Neural progenitor cell (in vitro differentiated cells): ENCODE measurements around the gene PRKAG3. TPM values are rescaled to one million over a fixed set of nuclear protein-coding genes. Genes with fewer than 3 reads are reported as not detected.

Source experiments
- DNase-seq: peaks from one replicate; pipeline ENCODE4 v3.0.0-alpha.2; 2016; ENCODE audit warnings: low spot score
- H2AFZ ChIP-seq: fragments of 200-600 bp; sonication (generic); replicated peaks from 2 replicates; pipeline ENCODE4 v1.6.1; 2016; ENCODE audit warnings: antibody characterized with exemption
- H3F3A ChIP-seq: fragments of 200-600 bp; sonication (generic); 2 replicates; pipeline ENCODE4 v1.6.1; 2016; ENCODE audit warnings: antibody characterized with exemption, low read depth
- H3K27ac ChIP-seq: fragments of 200-600 bp; sonication (generic); 2 replicates; pipeline ENCODE4 v1.5.1; 2016; ENCODE audit warnings: mild to moderate bottlenecking
- H3K27me3 ChIP-seq: fragments of 200-600 bp; sonication (generic); 2 replicates; pipeline ENCODE4 v1.6.1; 2016; ENCODE audit warnings: mild to moderate bottlenecking, moderate library complexity
- H3K36me3 ChIP-seq: fragments of 200-600 bp; sonication (generic); 2 replicates; pipeline ENCODE4 v1.5.1; 2016
- H3K4me1 ChIP-seq: fragments of 200-600 bp; sonication (generic); 2 replicates; pipeline ENCODE4 v1.6.1; 2016; ENCODE audit warnings: mixed run types
- H3K4me2 ChIP-seq: fragments of 200-600 bp; sonication (generic); 2 replicates; pipeline ENCODE4 v1.6.1; 2016
- H3K4me3 ChIP-seq: fragments of 200-600 bp; sonication (generic); 2 replicates; pipeline ENCODE4 v1.5.1; 2016
- H3K79me2 ChIP-seq: fragments of 200-600 bp; sonication (generic); 2 replicates; pipeline ENCODE4 v1.6.1; 2016; ENCODE audit warnings: low read depth
- H3K9ac ChIP-seq: fragments of 200-600 bp; sonication (generic); 2 replicates; pipeline ENCODE4 v1.6.1; 2016
- H3K9me3 ChIP-seq: fragments of 200-600 bp; sonication (generic); 2 replicates; pipeline ENCODE4 v1.5.1; 2016; ENCODE audit warnings: low read depth
- H4K20me1 ChIP-seq: fragments of 200-600 bp; sonication (generic); 2 replicates; pipeline ENCODE4 v1.6.1; 2016; ENCODE audit warnings: low read depth
- H3K27ac Mint-ChIP-seq: 3 replicates; pipeline ENCODE4 v1.8.0; 2021; ENCODE audit warnings: mixed read lengths
- H3K27me3 Mint-ChIP-seq: 2 replicates; pipeline ENCODE4 v1.8.0; 2022; ENCODE audit warnings: low read depth, mild to moderate bottlenecking, inconsistent platforms, moderate library complexity, mixed read lengths; ENCODE audit not compliant: insufficient read depth
- H3K36me3 Mint-ChIP-seq: 3 replicates; pipeline ENCODE4 v1.8.0; 2021; ENCODE audit warnings: mixed read lengths
- H3K4me1 Mint-ChIP-seq: 3 replicates; pipeline ENCODE4 v1.8.0; 2021; ENCODE audit warnings: mixed read lengths
- H3K4me3 Mint-ChIP-seq: 3 replicates; pipeline ENCODE4 v1.8.0; 2021; ENCODE audit warnings: mild to moderate bottlenecking, moderate library complexity, mixed read lengths
- H3K9me3 Mint-ChIP-seq: 3 replicates; pipeline ENCODE4 v1.8.0; 2020; ENCODE audit warnings: mixed read lengths
- EZH2 ChIP-seq: fragments of 200-600 bp; sonication (generic); IDR thresholded peaks from 2 replicates; pipeline ENCODE4 v1.6.1; 2017; ENCODE audit warnings: antibody characterized with exemption, mild to moderate bottlenecking, moderate library complexity
- EZH2phosphoT487 ChIP-seq: fragments of 200-600 bp; sonication (generic); IDR thresholded peaks from 2 replicates; pipeline ENCODE4 v1.6.1; 2017; ENCODE audit warnings: antibody characterized with exemption
- total RNA-seq: library from RNA; depleted of rRNA; stranded (reverse); fragments of >200 nt; gene quantifications from 2 replicates; pipeline ENCODE4 v1.2.3, GENCODE V29; 2015; ENCODE audit warnings: low replicate concordance
- TF ChIP-seq, protein P1 (sequence below): fragments of 200-600 bp; sonication (generic); IDR thresholded peaks from 2 replicates; pipeline ENCODE4 v1.5.1; 2017; ENCODE audit warnings: antibody characterized with exemption, mild to moderate bottlenecking

Gene PRKAG3
- total RNA-seq, 1 donor from 2014 or later, result not detected

DNA sequence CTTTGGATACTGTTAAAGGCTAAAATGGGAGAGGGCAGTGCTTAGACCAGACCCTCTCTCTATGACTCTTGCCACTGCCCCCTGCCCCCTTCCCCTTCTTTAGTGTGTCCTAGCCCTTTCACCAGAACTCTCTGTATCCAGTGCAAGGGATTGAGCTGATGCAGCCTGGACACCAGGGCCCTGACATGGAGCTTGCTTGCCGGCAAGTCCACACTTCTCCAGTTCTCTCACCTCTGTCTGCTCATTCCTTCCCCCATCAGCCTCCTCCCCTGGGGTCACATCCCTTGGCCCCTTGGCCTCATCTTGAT, 26.5 kb upstream of the PRKAG3 start:
- peaks cover 86% of the 10 kb centered on the region for H3K27me3 Mint-ChIP-seq
- Histone ChIP-seq H2AFZ (no peak overlapping the region), H3K27ac (no peak overlapping the region), H3K9ac (no peak overlapping the region), H3K79me2 (no peaks in the 10 kb centered on the region), H3K4me2 (no peak overlapping the region), H3K9me3 (no peaks in the 10 kb centered on the region), H3F3A (peaks cover 28% of the 10 kb centered on the region), H3K36me3 (no peaks in the 10 kb centered on the region), H3K27me3 (peaks cover 100% of the 10 kb centered on the region), H3K4me3 (no peak overlapping the region), H3K4me1 (peaks cover 23% of the 10 kb centered on the region), H4K20me1 (peaks cover 35% of the 10 kb centered on the region)
- H3K36me3 Mint-ChIP-seq, result no peaks in the 10 kb centered on the region
- H3K4me1 Mint-ChIP-seq, result peaks cover 18% of the 10 kb centered on the region
- no peak overlapping the region for H3K4me3 Mint-ChIP-seq
- no peak for DNase-seq
- TF ChIP-seq EZH2phosphoT487 (no peak), EZH2 (no peak)
- TF ChIP-seq, protein P1, sequence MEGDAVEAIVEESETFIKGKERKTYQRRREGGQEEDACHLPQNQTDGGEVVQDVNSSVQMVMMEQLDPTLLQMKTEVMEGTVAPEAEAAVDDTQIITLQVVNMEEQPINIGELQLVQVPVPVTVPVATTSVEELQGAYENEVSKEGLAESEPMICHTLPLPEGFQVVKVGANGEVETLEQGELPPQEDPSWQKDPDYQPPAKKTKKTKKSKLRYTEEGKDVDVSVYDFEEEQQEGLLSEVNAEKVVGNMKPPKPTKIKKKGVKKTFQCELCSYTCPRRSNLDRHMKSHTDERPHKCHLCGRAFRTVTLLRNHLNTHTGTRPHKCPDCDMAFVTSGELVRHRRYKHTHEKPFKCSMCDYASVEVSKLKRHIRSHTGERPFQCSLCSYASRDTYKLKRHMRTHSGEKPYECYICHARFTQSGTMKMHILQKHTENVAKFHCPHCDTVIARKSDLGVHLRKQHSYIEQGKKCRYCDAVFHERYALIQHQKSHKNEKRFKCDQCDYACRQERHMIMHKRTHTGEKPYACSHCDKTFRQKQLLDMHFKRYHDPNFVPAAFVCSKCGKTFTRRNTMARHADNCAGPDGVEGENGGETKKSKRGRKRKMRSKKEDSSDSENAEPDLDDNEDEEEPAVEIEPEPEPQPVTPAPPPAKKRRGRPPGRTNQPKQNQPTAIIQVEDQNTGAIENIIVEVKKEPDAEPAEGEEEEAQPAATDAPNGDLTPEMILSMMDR, result no peak
- no peak overlapping the region for H3K27ac Mint-ChIP-seq
- no peaks in the 10 kb centered on the region for H3K9me3 Mint-ChIP-seq

DNA sequence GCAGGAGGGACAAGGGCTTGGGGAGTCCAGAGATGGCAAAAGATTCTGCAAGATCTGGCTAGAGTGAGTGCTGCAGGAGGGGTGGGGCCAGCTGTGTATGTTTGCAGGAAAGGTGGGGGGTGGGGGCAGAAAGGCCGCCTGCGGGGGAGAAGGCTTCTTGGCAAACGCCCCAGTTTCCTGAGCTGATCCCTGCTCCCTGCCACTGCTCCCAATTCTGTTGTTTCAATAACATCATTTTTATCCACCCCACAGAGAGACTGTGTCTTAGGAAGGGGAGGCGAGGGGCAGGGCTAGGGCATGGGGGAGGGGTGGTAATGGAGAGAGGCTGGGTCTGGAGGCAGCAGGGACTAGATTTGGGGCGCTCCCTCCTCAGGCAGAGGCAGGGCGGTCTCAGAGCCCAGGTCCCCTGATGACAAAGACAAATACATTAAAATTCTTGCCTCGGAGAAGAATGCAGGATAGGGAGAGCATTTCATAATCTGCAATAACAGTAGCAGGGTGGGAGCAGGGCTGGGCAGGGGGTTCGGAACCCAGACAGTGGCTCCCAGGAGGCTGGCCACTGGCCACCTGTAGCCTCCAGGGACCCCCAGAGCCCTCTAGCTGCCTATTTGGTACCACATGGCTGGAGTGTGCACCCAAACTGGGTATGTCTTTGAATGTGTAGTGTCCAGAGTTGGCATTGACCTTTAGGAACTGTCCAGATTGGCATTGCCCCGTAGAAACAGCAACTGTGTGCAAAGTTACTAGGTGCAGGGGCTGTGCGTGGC, 26.0 kb upstream of the PRKAG3 start:
- H3K36me3 ChIP-seq, result no peaks in the 10 kb centered on the region
- TF ChIP-seq, protein P1, result no peak
- TF ChIP-seq EZH2 (no peak), EZH2phosphoT487 (no peak)
- no peak overlapping the region for H3K27ac Mint-ChIP-seq
- peaks cover 35% of the 10 kb centered on the region for H4K20me1 ChIP-seq
- peaks cover 100% of the 10 kb centered on the region for H3K27me3 ChIP-seq
- peaks cover 86% of the 10 kb centered on the region for H3K27me3 Mint-ChIP-seq
- H3K4me3 Mint-ChIP-seq, result peak overlapping the region; percentile 41
- no peaks in the 10 kb centered on the region for H3K9me3 ChIP-seq
- no peak for DNase-seq
- no peak overlapping the region for H3K4me2 ChIP-seq
- peaks cover 24% of the 10 kb centered on the region for H3K4me1 ChIP-seq
- H3K79me2 ChIP-seq, result no peaks in the 10 kb centered on the region
- H2AFZ ChIP-seq, result no peak overlapping the region
- H3K27ac ChIP-seq, result no peak overlapping the region
- H3K9ac ChIP-seq, result no peak overlapping the region
- H3K4me3 ChIP-seq, result no peak overlapping the region
- peaks cover 18% of the 10 kb centered on the region for H3K4me1 Mint-ChIP-seq
- peaks cover 30% of the 10 kb centered on the region for H3F3A ChIP-seq
- no peaks in the 10 kb centered on the region for H3K36me3 Mint-ChIP-seq
- no peaks in the 10 kb centered on the region for H3K9me3 Mint-ChIP-seq

DNA sequence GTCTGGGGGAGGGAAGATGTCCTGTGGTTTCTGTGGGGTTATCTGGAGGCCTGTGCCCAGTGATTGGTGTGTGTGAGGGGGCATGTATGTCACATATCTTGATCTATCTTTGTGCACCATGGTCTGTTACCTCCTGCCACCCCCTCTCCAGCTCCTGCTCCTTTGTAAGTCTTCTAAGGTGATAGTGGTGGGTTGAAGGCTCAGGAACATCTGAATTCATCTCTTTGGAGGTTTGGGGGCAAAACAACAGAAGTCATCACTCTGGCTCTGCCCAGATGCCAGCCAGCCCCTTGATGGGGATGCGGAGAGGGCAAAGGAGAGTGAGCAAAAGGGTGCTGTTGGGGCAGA, 25.3 kb upstream of the PRKAG3 start:
- no peaks in the 10 kb centered on the region for H3K79me2 ChIP-seq
- no peak overlapping the region for H3K4me3 Mint-ChIP-seq
- H3K4me3 ChIP-seq, result no peak overlapping the region

More for the DNA sequence above, 25.3 kb upstream of the PRKAG3 start:
- no peak overlapping the region for H3K9ac ChIP-seq
- H3K4me2 ChIP-seq, result no peak overlapping the region
- Mint-ChIP-seq H3K36me3 (no peaks in the 10 kb centered on the region), H3K27ac (no peak overlapping the region), H3K9me3 (no peaks in the 10 kb centered on the region), H3K27me3 (peaks cover 80% of the 10 kb centered on the region), H3K4me1 (peaks cover 18% of the 10 kb centered on the region)
- TF ChIP-seq EZH2, result no peak
- TF ChIP-seq, protein P1, result no peak
- no peak for TF ChIP-seq EZH2phosphoT487
- peaks cover 34% of the 10 kb centered on the region for H4K20me1 ChIP-seq
- no peak for DNase-seq
- peaks cover 30% of the 10 kb centered on the region for H3F3A ChIP-seq
- no peaks in the 10 kb centered on the region for H3K36me3 ChIP-seq
- H3K27ac ChIP-seq, result no peak overlapping the region
- no peak overlapping the region for H2AFZ ChIP-seq
- H3K27me3 ChIP-seq, result peaks cover 100% of the 10 kb centered on the region
- H3K4me1 ChIP-seq, result peaks cover 24% of the 10 kb centered on the region
- no peaks in the 10 kb centered on the region for H3K9me3 ChIP-seq
